OCI-LY1 (cell line): Measurements from ENCODE around the gene NCAM1.

ENCODE experiments used
- H2AFZ ChIP-seq: fragments of 200-600 bp; sonication (generic), shearing (Covaris generic); 2 replicates; pipeline ENCODE4 v1.6.0; 2014; ENCODE audit warnings: antibody characterized with exemption, mild to moderate bottlenecking, low read length
- H3F3A ChIP-seq: fragments of 200-600 bp; sonication (generic), shearing (Covaris generic); 2 replicates; pipeline ENCODE4 v1.6.0; 2014; ENCODE audit warnings: mild to moderate bottlenecking, antibody characterized with exemption, low read length, moderate library complexity; ENCODE audit not compliant: insufficient read depth
- H3K27ac ChIP-seq: fragments of 200-600 bp; sonication (generic); 2 replicates; pipeline ENCODE4 v1.5.1; 2014; ENCODE audit warnings: low read length, mixed run types, mild to moderate bottlenecking, low read depth; ENCODE audit not compliant: poor library complexity, severe bottlenecking
- H3K27me3 ChIP-seq: fragments of 200-600 bp; sonication (generic); 2 replicates; pipeline ENCODE4 v1.6.0; 2014; ENCODE audit warnings: antibody characterized with exemption, mild to moderate bottlenecking, low read length, moderate library complexity; ENCODE audit not compliant: insufficient read depth
- H3K36me3 ChIP-seq: fragments of 200-600 bp; sonication (generic); 2 replicates; pipeline ENCODE4 v1.6.1; 2014; ENCODE audit warnings: mild to moderate bottlenecking, antibody characterized with exemption, low read length, moderate library complexity, mixed read lengths; ENCODE audit not compliant: insufficient read depth
- H3K4me1 ChIP-seq: fragments of 200-600 bp; sonication (generic); 2 replicates; pipeline ENCODE4 v1.5.1; 2014; ENCODE audit warnings: mild to moderate bottlenecking, low read length, moderate library complexity; ENCODE audit not compliant: insufficient read depth, severe bottlenecking
- H3K4me2 ChIP-seq: fragments of 200-600 bp; sonication (generic), shearing (Covaris generic); 2 replicates; pipeline ENCODE4 v1.6.1; 2014; ENCODE audit warnings: low read length
- H3K4me3 ChIP-seq: fragments of 200-600 bp; sonication (generic); 2 replicates; pipeline ENCODE4 v1.5.1; 2014; ENCODE audit warnings: low read length, low read depth, mild to moderate bottlenecking, mixed read lengths; ENCODE audit not compliant: poor library complexity, severe bottlenecking
- H3K79me2 ChIP-seq: fragments of 200-600 bp; shearing (Covaris generic); 2 replicates; pipeline ENCODE4 v1.6.1; 2016; ENCODE audit warnings: mixed run types, low read length, mixed read lengths; ENCODE audit not compliant: insufficient read depth
- H3K9ac ChIP-seq: fragments of 200-600 bp; sonication (generic), shearing (Covaris generic); 2 replicates; pipeline ENCODE4 v1.6.1; 2014; ENCODE audit warnings: mild to moderate bottlenecking, low read length, mixed read lengths
- H3K9me2 ChIP-seq: fragments of 200-600 bp; sonication (generic), shearing (Covaris generic); 2 replicates; pipeline ENCODE4 v1.6.1; 2014; ENCODE audit warnings: low read depth, mild to moderate bottlenecking, low read length, mixed read lengths
- H3K9me3 ChIP-seq: fragments of 200-600 bp; shearing (Covaris generic); 2 replicates; pipeline ENCODE4 v1.6.1; 2014; ENCODE audit warnings: low read length, mixed read lengths
- H4K20me1 ChIP-seq: fragments of 200-600 bp; sonication (generic), shearing (Covaris generic); 2 replicates; pipeline ENCODE4 v1.6.0; 2016; ENCODE audit warnings: mild to moderate bottlenecking, low read length; ENCODE audit not compliant: insufficient read depth
- CTCF ChIP-seq: fragments of 200-600 bp; sonication (generic), shearing (Covaris generic); IDR thresholded peaks from 2 replicates; pipeline ENCODE4 v1.5.1; 2017; ENCODE audit warnings: mild to moderate bottlenecking, antibody characterized with exemption, low read length, moderate library complexity, mixed read lengths
- EZH2 ChIP-seq: fragments of 200-600 bp; sonication (generic), shearing (Covaris generic); IDR thresholded peaks from 2 replicates; pipeline ENCODE4 v1.8.0; 2017; ENCODE audit warnings: borderline replicate concordance, mixed run types, mild to moderate bottlenecking, antibody characterized with exemption, low read length, moderate library complexity, mixed read lengths

Gene NCAM1

GRCh38 chr11:113016905-113017304 is 55.7 kb downstream of the NCAM1 start:
- H3K4me3 ChIP-seq, result no peak overlapping the region
- no peaks in the 10 kb centered on the region for H3K9me2 ChIP-seq
- no peaks in the 10 kb centered on the region for H3F3A ChIP-seq
- H3K4me1 ChIP-seq, result no peaks in the 10 kb centered on the region
- no peaks in the 10 kb centered on the region for H3K9me3 ChIP-seq
- H4K20me1 ChIP-seq, result no peaks in the 10 kb centered on the region
- no peak overlapping the region for H3K4me2 ChIP-seq
- H3K9ac ChIP-seq, result no peak overlapping the region
- no peak for TF ChIP-seq EZH2
- no peak for TF ChIP-seq CTCF
- H2AFZ ChIP-seq, result no peak overlapping the region
- no peaks in the 10 kb centered on the region for H3K36me3 ChIP-seq
- no peaks in the 10 kb centered on the region; the same call in 1 of the 2 replicates for H3K27me3 ChIP-seq
- H3K27ac ChIP-seq, result no peak overlapping the region
- no peaks in the 10 kb centered on the region for H3K79me2 ChIP-seq

GRCh38 chr11:113018913-113019312 is 57.7 kb downstream of the NCAM1 start:
- Histone ChIP-seq H3K4me1 (no peaks in the 10 kb centered on the region), H4K20me1 (no peaks in the 10 kb centered on the region), H3K9ac (no peak overlapping the region), H3K9me3 (no peaks in the 10 kb centered on the region), H3K36me3 (no peaks in the 10 kb centered on the region), H3F3A (no peaks in the 10 kb centered on the region), H3K79me2 (no peaks in the 10 kb centered on the region), H3K9me2 (no peaks in the 10 kb centered on the region), H3K27ac (no peak overlapping the region), H2AFZ (no peak overlapping the region), H3K4me2 (no peak overlapping the region), H3K4me3 (no peak overlapping the region), H3K27me3 (no peaks in the 10 kb centered on the region; the same call in 1 of the 2 replicates)
- TF ChIP-seq EZH2 (no peak), CTCF (no peak)

GRCh38 chr11:113019711-113020110 is 58.5 kb downstream of the NCAM1 start:
- H3K27me3 ChIP-seq, result no peaks in the 10 kb centered on the region; the same call in 1 of the 2 replicates
- no peaks in the 10 kb centered on the region for H3K9me2 ChIP-seq
- no peak overlapping the region for H3K9ac ChIP-seq
- H3K4me2 ChIP-seq, result no peak overlapping the region
- H3K4me1 ChIP-seq, result no peaks in the 10 kb centered on the region
- no peak overlapping the region for H3K4me3 ChIP-seq
- no peak overlapping the region for H3K27ac ChIP-seq
- no peaks in the 10 kb centered on the region for H3K9me3 ChIP-seq
- no peaks in the 10 kb centered on the region for H4K20me1 ChIP-seq
- H3K79me2 ChIP-seq, result no peaks in the 10 kb centered on the region
- TF ChIP-seq CTCF, result no peak
- TF ChIP-seq EZH2, result no peak
- no peaks in the 10 kb centered on the region for H3F3A ChIP-seq
- no peaks in the 10 kb centered on the region for H3K36me3 ChIP-seq
- no peak overlapping the region for H2AFZ ChIP-seq
